NCI-H2227 (cell line): Measurements from ENCODE around the gene FYB1.
"Not testable (repeated sequence)": the region's sequence is repeated elsewhere in the genome, so short reads cannot be mapped to it uniquely, and the experiment has no call there.

ENCODE experiments used
- DNase-seq: peaks from one replicate; lab custom pipeline; 2025; ENCODE audit not compliant: unreplicated experiment; lab: John Stamatoyannopoulos, UW

Gene FYB1, protein sequence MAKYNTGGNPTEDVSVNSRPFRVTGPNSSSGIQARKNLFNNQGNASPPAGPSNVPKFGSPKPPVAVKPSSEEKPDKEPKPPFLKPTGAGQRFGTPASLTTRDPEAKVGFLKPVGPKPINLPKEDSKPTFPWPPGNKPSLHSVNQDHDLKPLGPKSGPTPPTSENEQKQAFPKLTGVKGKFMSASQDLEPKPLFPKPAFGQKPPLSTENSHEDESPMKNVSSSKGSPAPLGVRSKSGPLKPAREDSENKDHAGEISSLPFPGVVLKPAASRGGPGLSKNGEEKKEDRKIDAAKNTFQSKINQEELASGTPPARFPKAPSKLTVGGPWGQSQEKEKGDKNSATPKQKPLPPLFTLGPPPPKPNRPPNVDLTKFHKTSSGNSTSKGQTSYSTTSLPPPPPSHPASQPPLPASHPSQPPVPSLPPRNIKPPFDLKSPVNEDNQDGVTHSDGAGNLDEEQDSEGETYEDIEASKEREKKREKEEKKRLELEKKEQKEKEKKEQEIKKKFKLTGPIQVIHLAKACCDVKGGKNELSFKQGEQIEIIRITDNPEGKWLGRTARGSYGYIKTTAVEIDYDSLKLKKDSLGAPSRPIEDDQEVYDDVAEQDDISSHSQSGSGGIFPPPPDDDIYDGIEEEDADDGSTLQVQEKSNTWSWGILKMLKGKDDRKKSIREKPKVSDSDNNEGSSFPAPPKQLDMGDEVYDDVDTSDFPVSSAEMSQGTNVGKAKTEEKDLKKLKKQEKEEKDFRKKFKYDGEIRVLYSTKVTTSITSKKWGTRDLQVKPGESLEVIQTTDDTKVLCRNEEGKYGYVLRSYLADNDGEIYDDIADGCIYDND

GRCh38 chr5:39219437-39219836 is at the start of gene FYB1:
Gene FYB1 (minus strand): TSS chr5:39219563. CDS start chr5:39202960, 16,603 bp downstream.
- no peak for DNase-seq

GRCh38 chr5:39267186-39267585 is 47.8 kb upstream of the FYB1 start:
- no peak for DNase-seq

- DNase-seq = no peak
Measured at GRCh38 chr5:39266442-39266841, 47.1 kb upstream of the FYB1 start.

- no peak for DNase-seq
Measured at GRCh38 chr5:39264528-39264927, 45.2 kb upstream of the FYB1 start.

DNA sequence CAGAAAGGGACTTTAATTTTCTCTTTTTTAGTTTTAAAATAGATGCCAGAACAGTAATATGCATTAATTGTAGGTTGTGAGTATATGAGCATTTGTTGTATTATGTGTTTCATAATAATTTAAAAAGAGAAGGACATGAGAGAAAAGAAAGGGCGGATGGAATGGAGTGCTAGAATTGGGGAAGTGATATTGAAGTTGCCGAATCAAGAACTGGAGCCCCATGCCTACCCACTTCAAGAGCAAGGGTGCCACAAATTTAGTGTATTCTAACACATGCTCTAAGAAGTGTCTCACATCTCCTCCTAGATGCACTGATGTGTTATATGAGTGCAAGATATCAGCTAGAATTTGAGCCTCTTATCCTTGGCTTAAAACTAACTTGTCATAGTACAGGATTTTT is 43.6 kb upstream of the FYB1 start:
- no peak for DNase-seq

DNA sequence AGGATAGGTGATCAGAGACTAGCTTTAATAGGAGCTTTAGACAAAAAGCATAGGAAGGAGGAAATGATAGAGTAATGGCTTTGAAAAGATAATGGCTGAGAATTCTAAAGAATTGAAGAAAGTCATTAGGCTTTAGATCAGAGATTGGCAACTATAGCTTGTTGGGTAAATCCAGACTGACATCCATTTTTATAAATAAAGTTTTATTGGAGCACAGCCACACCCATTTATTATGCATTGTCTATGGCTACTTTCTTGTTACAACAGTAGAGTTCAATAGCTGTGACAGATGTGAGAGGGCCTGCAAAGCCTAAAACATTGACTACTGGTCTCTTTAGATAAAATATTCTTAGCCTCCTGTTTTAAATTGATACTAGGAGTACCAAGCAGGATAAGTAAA is 40.7 kb upstream of the FYB1 start:
- no peak for DNase-seq

DNA sequence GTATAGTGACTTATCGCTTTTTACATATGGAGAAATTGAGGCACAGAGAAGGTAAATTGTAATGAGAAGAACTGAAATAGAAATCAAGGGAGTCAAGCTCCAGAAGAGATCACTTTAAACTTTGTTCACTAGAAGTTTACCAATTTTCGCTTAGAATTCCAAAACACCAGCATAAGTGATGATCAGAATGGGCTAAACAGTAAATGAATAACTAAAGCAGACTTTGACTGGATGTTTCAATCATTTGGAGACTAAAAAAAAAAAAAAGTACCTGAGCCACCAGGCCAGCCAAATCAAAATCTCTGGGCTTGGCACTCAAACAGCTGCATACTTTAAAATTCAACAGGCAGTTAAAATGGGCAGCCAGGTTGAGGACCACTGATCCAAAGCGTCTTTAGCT is 38.2 kb upstream of the FYB1 start:
- DNase-seq = no peak

DNA sequence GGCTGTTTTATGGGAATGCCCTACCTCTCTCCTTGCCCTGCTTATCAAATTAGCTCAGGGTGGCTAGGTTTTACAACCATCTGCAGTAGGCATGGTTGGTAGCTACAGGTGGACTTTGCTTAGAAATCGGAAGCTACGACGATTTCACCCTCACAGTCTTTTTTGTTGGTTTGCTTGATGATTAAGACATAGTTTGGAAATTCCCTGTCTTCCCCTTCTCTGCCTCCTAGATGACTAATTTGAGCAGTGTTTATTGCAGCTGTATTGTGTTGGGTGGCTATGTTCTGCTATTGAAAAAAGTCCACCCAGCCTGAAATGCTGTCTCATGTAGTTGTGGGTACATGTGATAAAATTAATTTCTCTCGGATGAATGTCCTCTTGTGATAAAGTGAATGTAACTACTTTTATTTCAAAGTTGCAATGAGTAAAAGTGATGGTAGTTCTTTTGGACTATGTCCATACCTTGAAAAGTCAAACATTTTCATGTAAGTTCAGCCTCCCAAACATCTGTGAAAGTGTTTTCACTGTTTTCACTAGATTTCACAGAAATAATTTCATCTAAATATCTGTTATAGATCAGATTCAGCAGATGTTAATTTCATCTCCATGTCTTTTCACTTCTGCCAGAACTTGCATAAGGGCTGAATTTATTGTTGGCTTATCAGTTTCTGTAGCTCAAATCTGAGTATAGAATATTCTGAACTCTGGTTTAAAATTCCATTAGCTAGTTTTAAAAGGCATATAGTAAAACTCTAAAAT is 37.3 kb upstream of the FYB1 start:
- DNase-seq = no peak

- no peak for DNase-seq
Measured at GRCh38 chr5:39255406-39255805, 36.0 kb upstream of the FYB1 start.

DNA sequence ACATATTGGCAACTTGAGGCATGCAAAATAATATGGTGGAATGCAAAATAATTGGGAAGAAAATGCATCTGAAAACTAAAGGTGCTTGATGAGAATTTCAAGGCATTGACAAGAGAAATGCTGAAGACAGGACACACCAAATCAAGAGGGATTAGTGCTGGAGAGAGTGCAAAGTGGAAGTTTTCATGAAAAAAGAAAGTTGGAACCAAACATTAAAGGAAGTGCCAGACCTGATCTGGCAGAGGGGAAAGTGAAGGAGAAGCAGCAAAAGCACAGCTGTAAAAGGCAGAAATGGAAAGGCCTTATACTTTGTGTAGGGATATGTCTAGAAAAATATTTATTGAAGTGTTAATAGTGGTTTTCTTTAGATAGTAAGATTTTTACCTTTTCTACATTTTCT is 35.3 kb upstream of the FYB1 start:
- no peak for DNase-seq

DNA sequence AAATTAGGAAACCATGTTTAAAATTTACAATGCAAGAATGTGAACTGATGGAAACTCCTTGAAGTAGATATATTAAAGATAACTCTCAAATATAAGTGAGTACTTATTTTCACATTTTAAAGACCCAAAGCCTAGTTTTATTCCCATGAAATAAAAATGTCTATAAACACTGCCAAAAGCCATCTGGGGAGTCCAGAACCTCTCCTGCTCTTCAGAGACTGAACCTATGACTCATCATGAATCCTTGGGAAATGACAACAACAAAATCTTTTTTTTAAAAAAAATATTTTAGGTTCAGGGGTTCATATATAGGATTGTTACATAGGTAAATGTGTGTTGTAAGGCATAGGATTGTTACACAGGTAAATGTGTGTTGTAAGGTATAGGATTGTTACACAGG is 33.8 kb upstream of the FYB1 start:
- no peak for DNase-seq

GRCh38 chr5:39249564-39250274 is 30.4 kb upstream of the FYB1 start:
- DNase-seq = no peak

DNA sequence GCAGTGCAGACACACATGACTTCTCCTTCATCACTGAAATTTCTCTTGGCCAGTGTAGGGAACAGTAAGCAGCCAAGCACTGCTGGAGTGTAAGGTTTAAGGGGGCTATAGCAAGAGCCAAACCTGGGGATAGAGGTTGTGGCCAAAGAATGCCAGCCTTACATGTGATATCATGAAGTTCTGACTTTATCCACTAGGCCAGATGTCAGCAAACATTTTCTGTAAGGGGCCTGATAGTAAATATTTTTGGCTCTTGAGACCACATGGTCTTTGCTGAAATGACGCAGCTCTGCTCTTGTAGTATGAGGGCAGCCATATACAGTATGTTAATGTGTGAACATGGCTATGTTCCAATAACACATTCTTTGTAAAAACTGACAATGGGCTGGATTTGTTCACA is 29.7 kb upstream of the FYB1 start:
- DNase-seq = no peak

GRCh38 chr5:39240750-39241149 is 21.4 kb upstream of the FYB1 start:
- DNase-seq = no peak

DNA sequence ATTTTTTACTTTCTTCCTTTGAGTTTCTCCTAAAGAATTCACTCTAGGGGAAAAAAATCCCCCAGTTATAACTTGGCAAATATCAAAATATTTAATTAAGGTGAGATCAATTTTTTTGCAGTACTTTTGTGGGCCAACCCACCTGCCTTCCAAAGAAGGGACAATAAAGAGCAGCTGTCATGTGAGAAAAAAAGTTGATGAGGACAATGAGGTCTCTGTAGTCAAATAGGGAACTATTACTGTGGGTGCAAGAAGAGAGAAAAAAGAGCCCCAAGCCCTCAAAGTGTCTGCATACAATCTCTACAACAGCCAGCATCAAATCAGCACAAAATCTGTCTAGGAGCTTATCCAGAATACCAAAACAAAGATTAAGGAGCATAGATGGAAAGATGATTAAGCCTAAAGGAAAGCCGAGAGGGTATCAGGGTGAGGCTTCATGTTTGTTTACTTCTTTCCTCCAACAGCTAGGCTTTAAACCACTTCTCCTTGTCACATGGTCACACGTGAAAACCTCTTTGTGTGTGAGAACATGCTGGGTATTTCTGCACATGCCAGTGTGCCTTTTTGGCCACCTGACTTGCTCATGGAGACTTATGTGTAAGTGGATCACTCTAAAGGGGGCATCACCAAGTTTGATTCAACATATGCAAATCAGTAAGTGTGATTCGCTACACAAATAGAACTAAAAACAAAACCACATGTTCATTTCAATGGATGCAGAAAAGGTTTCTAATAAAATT is 19.2 kb upstream of the FYB1 start:
- no peak for DNase-seq

DNA sequence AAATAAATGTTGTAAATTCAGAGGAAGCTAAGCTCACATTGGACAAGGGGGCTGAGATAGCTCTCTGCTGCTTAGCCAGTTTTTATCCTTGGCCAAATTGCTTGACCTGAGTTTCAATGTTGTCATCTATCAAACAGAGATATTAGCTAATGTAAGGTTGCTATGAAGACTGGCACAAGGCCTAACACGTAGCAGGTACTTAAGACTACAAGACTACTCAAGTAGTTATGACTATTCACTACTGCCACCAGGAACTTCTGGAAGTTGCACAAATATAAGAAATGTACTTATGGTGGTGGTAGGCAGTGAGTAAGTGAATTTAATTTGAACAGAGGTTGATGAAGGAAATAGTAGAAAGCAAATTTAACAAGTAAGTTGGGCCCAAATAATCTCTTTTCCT is 17.4 kb upstream of the FYB1 start:
- no peak for DNase-seq

GRCh38 chr5:39235648-39236047 is 16.3 kb upstream of the FYB1 start:
- DNase-seq = no peak

DNA sequence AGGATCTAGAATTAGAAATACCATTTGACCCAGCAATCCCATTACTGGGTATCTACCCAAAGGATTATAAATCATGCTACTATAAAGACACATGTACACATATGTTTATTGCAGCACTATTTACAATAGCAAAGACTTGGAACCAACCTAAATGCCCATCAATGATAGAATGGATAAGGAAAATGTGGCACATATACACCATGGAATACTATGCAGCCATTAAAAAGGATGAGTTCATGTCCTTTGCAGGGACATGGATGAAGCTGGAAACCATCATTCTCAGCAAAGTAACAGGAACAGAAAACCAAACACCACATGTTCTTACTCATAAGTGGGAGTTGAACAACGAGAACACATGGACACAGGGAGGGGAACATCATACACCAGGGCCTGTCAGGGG is 15.1 kb upstream of the FYB1 start:
- DNase-seq = not testable (repeated sequence)

DNA sequence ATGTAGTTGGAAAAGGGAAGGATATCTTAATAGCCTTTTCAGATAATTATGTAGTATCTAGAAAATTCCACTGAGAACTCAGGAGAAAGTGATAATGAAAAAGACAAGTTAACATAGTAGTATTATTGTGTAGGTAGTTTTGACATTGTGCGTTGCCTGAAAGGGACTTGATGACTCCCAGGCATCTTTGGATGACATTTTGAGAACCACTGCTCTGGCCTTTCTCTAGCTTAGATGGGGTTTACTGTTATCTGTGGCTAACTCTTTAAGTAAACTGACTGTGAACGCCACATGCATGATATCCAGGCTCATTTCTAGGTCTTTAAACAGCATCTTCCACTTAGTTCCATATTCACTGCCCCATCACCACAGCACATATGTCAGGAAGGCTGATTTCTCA is 14.4 kb upstream of the FYB1 start:
- DNase-seq = no peak
